GM18873 (cell line): ENCODE data around the gene USP37.

Experiments used
- ATAC-seq: cut with Tn5 transposase; IDR thresholded peaks from one replicate; pipeline ENCODE4 v1.9.1; 2021; ENCODE audit warnings: mild to moderate bottlenecking, moderate library complexity, moderate number of reproducible peaks; ENCODE audit not compliant: unreplicated experiment, low FRiP score

USP37 gene, protein sequence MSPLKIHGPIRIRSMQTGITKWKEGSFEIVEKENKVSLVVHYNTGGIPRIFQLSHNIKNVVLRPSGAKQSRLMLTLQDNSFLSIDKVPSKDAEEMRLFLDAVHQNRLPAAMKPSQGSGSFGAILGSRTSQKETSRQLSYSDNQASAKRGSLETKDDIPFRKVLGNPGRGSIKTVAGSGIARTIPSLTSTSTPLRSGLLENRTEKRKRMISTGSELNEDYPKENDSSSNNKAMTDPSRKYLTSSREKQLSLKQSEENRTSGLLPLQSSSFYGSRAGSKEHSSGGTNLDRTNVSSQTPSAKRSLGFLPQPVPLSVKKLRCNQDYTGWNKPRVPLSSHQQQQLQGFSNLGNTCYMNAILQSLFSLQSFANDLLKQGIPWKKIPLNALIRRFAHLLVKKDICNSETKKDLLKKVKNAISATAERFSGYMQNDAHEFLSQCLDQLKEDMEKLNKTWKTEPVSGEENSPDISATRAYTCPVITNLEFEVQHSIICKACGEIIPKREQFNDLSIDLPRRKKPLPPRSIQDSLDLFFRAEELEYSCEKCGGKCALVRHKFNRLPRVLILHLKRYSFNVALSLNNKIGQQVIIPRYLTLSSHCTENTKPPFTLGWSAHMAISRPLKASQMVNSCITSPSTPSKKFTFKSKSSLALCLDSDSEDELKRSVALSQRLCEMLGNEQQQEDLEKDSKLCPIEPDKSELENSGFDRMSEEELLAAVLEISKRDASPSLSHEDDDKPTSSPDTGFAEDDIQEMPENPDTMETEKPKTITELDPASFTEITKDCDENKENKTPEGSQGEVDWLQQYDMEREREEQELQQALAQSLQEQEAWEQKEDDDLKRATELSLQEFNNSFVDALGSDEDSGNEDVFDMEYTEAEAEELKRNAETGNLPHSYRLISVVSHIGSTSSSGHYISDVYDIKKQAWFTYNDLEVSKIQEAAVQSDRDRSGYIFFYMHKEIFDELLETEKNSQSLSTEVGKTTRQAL

DNA sequence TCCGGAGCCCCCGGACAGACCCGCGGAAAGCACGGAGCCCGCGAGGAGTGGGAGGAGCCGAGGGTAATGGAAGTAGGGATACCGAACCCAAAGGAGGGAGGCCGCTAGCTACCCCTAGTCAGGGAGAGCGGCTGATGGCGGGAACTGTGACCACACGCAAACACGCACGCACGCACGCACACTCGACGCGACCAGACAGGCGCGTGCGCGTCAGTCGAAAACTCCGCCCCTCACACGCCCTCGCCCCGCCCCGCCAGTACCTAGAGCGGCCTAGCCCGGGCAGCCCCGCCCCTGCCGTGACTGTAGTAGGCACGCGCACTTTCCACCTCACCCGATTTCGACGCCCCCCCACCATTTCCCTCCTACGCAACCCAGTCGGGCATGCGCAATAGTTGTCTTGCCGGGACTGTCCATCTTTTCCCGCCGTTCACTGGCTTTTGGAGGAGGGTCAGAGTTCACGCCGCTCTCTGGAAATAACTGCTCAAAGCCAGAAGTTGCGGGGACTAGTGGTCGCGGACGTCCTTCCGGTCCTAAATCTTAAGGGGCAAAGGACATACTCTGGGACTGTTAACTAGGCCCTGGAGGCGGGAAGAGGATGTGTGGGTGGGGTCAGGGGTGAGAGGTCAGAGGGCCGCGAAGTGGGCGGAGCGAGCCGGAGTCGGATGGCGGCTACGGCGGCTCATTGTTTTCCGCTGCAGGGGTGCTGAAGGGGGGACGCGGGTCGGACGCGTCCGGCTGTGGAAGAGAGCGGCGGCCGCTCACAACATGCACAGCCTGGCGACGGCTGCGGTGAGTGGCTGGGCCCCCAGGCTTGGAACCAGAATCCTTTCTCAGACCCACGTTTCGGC is at the start of gene USP37, which contains the start of gene CNOT9:
Gene USP37 (minus strand): TSS at position 162 of the 848 bp plus-strand sequence. CDS start 9,698 bp downstream, outside the sequence.
Gene CNOT9 (plus strand): TSS at position 650 of the 848 bp plus-strand sequence. CDS start 116 bp downstream, at position 766.
- peak; percentile 59 for ATAC-seq

DNA sequence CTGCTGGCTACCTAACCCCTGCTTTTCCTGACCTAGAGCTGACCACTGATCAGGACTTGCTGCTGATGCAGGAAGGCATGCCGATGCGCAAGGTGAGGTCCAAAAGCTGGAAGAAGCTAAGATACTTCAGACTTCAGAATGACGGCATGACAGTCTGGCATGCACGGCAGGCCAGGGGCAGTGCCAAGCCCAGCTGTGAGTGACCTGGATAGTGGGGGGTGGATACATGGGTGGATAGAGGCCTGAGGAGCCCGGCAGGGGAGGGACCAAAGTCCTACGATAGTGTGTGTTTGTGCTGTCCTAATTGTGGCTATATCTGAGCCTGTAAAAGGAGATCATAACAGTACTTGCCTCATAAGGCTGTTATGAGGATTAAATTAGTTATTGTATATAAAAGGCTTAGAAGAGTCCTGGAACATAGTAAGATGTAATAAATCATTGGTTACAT is 47.7 kb upstream of the USP37 start:
- no peak for ATAC-seq

DNA sequence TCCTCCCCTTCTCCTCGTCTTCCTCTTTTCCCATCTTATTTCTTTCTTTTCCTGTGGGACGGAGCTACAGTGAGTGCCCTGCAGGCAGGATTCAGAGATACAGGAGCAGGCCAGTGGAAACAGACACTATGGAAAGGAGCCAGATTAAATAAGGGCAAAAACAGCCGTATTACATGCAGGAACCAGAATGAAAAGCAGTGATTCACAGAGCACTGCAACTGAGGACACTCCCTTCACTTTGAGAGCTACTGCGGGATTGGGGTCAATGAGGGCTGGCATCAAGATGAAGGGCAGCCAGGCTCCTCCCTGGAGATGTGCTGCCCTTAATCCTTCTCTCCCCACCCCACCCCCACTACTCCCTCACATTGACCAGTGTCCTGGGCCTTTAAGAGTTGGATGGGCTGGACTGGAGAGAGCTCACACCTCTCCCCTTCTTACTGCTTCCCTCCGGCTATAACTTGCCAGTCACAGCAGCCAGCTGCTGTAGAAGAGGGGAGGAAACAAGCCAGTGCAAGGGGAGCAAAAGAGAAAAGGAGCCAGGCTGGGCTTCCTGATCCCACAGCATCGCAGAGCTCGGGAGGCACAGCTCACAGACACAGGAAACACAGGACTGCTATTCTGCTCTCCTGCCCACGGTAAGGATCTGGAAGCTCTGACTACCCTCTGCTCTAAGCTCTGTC is 39.4 kb upstream of the USP37 start, which contains the start of gene PLCD4:
Gene PLCD4 (plus strand): TSS at position 464 of the 680 bp plus-strand sequence. CDS start 7,841 bp downstream, outside the sequence.
- ATAC-seq = no peak

DNA sequence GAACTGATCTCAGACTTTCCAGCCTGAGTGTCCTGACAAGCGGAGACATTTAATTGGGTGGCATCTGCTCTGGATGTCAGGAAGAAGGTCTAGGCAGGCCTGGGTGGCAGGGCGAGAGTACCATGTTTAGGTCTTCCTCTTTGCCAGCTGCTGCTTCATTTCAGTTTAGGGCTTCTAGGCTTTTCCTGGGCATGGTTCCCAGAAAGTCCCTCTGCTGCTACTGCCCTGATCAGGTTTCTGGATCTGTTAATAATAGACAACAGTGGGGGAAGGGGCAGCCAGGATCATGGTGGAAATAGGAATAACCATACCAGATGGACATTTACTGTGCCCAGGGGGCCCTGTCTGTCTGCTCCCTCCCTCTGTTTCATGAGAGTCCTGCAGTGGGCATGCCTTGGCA is 37.3 kb upstream of the USP37 start:
- no peak for ATAC-seq

DNA sequence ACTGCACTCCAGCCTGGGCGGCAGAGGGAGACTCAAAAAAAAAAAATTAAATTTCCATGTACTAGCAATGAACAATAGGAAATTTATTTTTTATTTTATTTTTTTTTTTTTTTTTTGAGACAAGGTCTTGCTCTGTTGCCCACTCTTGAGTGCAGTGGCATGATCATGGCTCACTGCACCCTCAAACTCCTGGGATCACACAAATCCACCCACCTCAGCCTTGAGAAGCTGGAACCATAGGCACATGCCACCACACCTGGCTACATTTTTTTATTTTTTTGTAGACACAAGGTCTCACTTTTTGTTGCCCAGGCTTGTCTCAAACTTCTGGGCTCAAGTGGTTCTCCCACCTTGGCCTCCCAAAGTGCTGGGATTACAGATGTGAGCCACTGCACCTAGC is 17.4 kb upstream of the USP37 start:
- no peak for ATAC-seq

DNA sequence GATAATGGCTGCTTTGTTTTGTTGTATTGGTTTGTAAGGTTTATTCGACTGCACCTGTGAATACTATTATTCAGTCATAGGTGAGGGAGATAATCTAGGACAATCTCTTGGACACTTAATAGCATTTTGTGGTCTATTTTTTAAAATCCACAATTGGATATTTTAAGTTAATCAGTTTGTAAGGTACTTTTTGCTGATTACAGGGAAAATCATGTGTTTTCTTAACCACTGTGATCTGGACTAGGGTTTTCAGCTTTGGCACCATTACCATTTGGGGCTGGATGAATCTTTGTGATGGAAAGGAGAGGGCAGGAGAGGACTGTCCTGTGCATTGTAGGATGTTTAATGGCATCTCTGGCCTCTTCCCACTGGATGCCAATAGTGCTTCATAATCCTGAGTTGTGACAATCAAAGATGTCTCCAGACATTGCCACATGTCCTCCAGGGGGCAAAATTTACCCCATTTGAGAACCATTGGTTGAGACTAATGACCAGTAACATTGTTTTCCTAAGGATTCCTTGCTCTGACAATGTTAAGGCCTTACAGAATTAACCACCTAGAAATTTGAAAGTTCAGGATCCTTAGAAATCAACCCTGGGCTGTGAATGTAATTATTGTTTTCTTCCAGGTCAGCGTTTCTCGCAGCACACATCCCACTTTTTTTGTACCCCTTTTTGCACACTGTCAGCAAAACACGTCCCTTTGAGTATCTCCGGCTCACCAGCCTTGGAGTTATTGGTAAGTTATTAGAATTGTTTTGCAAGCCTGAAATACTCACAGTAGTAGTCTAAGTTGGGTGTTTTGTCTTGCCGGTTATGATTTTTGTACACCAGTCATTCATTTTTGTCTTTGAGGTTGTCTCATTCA is 16.1 kb upstream of the USP37 start:
- no peak for ATAC-seq

DNA sequence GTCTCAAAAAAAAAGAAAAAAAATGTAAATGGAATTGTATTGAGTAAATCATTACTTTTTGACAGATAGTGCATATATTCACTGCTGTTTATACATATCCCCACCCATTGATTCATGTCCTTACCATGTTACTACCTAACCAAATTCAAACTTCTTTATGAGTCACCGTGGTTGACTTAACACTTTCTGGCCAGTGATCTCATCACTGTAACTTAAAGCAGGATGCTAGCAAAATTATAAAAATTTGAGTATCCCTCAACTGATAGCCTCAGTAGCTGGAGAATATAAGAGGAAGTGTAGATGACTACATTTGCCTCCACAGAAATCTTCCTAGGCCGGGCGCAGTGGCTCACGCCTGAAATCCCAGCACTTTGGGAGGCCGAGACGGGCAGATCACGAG is 13.9 kb upstream of the USP37 start:
- ATAC-seq = no peak

DNA sequence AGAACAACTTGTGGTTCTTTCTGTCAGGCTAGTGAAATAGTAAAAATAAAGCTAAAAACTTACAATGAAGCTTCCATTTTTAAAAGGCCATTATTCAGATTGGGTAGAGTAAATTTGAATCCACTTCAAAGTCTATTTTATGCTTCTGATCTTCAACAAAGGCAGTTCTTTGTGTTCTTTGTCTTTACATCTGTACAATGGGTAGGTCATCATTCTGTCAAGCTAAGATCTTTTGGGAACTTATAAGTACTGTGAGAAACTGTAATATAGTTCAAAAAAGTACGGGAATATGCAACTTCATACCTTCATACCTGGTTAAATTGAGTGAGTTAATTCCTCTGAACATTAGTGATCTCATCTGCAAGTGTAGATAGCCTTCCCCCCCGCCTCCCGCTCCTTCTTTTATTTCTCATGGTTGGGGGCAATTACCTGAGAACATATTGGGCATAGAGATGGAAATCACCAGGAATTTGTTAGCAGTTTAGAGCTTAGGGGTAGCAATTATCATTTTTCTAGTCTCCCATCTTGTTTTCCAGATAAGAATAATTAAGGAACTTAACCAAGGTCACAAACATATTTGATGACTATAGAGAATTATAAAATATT is 10.2 kb upstream of the USP37 start:
- no peak for ATAC-seq

DNA sequence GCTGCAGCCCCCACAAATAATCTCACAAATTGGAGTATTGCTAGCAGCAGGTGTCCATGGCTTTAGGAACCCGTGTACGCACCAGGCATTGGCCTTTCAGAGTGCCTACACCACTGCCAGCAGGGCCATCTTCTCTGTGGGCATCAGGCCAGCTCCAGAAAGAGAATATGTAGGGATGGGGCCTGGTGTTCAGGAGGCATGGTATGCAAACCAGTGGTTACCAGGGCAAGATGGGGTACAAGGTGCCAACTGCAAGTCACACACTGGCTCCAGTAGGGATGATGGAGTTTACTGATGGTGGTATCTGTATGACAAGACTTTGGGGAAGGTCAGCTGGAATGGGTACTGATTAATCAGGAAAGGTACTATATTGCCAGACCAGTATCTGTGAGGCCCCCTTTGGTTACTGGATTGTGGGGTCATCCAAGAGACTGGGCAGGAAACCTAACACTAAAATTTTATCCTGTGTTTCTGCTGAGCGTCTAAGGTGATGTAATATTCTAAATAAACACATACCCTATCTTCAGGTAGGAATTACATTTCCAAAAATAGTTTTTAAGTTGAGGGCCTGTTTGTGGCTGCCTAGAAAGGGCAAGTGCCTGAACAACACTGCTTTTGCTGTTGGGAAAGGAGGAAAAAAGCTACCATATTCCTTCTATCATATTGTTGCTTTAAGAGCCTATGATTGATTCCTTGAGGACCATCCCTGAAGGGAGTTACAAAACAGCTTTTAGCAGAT is 9.5 kb upstream of the USP37 start:
- no peak for ATAC-seq

DNA sequence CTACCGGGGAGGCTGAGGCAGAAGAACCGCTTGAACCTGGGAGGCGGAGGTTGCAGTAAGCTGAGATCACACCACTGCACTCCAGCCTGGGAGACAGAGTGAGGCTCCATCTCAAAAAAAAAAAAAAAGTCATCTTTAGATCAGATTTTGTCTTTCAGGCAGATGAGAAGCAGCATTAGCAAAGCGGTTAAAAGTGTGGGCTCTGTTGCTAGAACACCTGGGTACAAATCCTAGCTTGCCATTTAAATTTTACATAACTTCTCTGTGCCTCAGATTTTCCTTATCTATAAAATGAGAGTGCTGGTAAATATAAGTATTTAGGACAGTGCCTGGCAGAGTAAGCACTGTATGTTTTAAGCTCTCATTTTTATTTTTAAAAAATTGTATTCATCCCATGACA is 8.7 kb upstream of the USP37 start:
- no peak for ATAC-seq

DNA sequence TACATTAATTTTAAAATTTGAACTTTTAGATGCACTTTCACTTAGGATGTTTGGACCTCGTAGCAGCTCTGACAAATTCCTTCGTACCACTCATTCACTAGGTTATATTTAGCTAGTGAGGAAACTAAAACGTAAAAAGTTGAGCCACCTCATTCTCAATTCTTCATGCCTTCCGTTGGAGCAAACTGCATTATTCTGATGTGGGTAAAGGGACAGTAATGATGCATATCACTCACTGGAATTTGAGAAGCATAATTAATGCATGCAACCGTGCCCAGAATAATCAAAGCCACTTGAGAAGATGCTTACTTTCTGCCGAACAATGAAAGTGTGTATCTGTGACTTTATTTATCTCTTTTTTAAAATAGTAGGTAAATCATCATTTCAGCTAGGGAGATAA is 2.7 kb upstream of the USP37 start:
- no peak for ATAC-seq

DNA sequence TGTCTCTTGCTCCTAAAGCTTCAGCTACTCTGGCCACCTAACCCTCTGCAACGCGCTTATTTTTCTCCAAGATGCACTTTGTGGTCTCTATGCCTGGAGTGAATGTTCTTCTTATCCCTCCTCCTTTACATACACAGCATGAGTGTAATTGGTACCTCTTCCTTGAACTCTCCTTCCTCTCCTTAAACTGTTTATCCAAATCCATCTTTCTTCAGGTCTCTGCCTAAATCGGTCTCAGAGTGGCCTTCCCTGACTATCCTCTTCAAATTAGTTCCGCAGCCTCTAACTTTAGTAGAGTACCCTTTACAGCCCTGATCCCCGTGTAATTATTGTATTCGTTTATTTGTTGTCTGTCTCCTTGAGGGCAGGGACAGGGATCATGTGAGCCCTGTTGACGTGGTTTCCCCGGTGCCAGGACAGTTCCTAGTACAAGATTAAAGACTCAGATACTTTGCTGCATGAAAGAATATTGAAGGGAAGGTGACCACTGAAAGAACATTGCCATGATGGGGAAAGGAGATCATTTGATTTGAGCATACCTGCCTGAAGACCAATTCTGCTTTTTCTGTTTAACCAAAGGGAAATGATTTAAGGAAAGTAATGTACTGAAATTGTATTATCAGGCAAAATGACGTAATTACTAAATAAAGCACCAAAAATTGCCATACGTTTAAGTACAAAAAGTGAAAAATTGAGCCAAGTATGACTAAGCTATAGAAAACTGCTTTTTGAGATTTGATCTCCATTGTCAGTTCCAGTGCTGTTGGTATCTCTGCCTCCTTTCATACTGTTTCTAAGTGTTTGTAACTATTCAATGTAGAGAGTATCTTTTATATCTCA is 1.7 kb upstream of the USP37 start:
- no peak for ATAC-seq

DNA sequence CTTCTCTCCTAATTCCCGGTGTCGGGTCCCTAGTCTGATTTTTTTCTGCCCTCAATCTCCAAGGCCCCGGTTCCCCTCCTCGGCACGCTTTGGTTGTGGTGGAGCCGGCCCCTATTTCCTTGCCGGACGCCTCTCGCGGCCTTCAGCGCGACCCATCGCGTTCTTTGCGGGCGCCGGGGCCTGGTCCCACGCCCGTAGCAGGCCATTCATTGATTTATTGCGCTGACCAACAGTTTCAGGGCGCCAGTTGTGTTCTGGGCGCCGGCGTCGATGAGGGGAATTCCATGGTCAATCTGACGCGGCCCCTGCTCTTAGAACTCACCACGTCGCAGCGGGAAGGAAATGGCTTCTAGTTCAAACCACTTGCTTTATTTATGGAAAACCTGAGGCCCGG is 884 bp upstream of the USP37 start:
- peak; percentile 21 for ATAC-seq

DNA sequence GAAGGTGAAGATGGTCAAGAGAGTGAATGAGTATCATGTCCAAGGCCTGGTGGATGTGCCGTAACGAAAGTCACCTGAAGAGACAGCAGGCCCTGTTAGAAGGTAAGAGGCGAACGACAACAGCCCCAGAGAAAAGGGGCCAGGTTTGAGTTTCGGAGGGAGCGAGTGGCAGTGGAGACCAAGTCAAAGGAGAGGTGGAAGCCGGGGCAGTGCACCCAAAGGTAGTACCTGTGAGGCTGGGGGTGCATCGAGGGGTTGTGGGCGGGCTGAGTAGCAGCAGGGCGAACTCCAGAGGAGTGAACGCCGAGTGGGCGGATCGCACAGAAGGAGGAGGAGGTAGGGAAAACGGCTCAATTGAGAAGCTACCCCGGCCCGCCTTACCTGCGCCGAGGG is 358 bp downstream of the USP37 start:
- ATAC-seq = peak; percentile 30

DNA sequence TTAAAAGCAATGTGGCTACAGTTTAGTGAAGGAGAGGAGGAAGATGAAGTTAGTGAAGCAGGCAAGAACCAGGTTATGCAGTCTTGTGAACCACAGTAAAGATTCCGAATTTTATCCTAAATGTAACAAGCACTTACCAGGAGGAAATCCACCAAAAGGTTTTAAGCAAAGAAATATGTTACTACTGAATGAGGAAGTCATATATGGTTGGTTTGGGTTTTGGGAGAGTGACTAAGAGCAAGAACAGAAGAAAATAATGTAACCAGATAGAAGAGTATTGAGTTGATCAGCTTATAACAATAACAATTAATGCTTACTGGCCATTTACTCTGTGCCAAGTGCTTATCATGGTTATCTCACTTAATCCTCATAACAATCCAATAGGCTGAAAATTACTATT is 1.9 kb downstream of the USP37 start:
- ATAC-seq = no peak

DNA sequence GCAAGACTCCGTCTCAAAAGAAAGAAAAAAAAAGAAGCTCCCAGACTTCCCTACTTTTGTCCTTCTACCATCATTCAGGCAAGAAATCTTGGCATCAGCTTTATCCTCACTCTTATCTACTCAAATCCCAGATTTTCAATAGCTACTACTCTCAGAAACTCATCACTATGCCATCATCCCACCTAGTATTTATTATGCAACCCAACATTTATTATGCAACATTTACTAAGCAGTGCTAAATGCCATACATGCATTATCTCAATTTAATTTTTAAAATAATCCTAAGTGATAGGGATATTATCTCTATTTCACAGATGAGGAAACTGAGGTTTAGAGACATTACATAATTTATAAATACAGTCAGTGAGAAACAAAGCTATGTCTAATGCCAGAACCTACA is 4.1 kb downstream of the USP37 start:
- no peak for ATAC-seq

DNA sequence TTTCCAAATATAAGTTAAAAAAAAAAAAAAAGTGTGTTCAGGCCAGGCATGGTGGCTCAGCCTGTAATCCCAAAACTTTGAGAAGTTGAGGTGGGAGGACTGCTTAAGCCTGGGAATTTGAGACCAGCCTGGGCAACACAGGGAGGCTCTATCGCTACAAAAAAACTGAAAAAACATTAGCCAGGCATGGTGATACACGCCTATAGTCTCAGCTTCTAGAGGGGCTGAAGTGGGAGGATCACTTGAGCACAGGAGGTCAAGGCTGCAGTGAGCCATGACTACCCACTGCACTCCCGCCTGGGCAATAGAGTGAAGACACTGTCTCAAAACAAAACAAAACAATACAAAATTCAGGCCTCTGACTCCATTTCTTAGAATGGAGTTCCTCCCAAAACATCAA is 9.2 kb downstream of the USP37 start:
- ATAC-seq = no peak
